DND-41 (cell line): ENCODE data around the gene DPF3.

ENCODE experiments used
- ATAC-seq: fragments of 200-7000 bp; cut with Tn5 transposase; 3 replicates; pipeline ENCODE4 v1.9.1; 2021; ENCODE audit warnings: low read depth; ENCODE audit not compliant: insufficient read depth
- DNase-seq: peaks from one replicate; pipeline ENCODE4 v3.0.0-alpha.2; 2020
- H2AFZ ChIP-seq: 2 replicates; pipeline ENCODE4 v1.6.0; 2012; ENCODE audit warnings: low read depth, low read length
- H3K27ac ChIP-seq: 2 replicates; pipeline ENCODE4 v1.5.1; 2012; ENCODE audit warnings: low read length, inconsistent platforms
- H3K27me3 ChIP-seq: fragments of 200-600 bp; sonication (generic); 2 replicates; pipeline ENCODE4 v1.6.0; 2012; ENCODE audit warnings: low read length, mild to moderate bottlenecking, inconsistent platforms; ENCODE audit not compliant: insufficient read depth, poor library complexity
- H3K36me3 ChIP-seq: 2 replicates; pipeline ENCODE4 v1.5.1; 2012; ENCODE audit warnings: low read length, inconsistent platforms; ENCODE audit not compliant: insufficient read depth
- H3K4me1 ChIP-seq: 2 replicates; pipeline ENCODE4 v1.5.1; 2012; ENCODE audit warnings: mild to moderate bottlenecking, low read length; ENCODE audit not compliant: insufficient read depth
- H3K4me2 ChIP-seq: 2 replicates; pipeline ENCODE4 v1.6.0; 2012; ENCODE audit warnings: mild to moderate bottlenecking, moderate library complexity, low read length, inconsistent platforms; ENCODE audit not compliant: insufficient read depth
- H3K4me3 ChIP-seq, 2 experiments: fragments of 200-600 bp in 1 of 2; shearing (Covaris generic) in 1 of 2; 2 replicates each; pipeline ENCODE4 v1.5.1; 2012 to 2016; ENCODE audit warnings: inconsistent platforms in 2 of 2, low read length in 2 of 2, mild to moderate bottlenecking in 2 of 2, low read depth in 1 of 2, moderate library complexity in 1 of 2
- H3K79me2 ChIP-seq: 2 replicates; pipeline ENCODE4 v1.6.0; 2012; ENCODE audit warnings: low read length, inconsistent platforms; ENCODE audit not compliant: insufficient read depth
- H3K9ac ChIP-seq: 2 replicates; pipeline ENCODE4 v1.6.0; 2012; ENCODE audit warnings: low read depth, mild to moderate bottlenecking, inconsistent platforms, low read length, moderate library complexity
- H3K9me3 ChIP-seq: 2 replicates; pipeline ENCODE4 v1.5.1; 2012; ENCODE audit warnings: low read length, moderate library complexity, mild to moderate bottlenecking, inconsistent platforms; ENCODE audit not compliant: insufficient read depth, severe bottlenecking
- H4K20me1 ChIP-seq: 2 replicates; pipeline ENCODE4 v1.6.0; 2012; ENCODE audit warnings: low read length; ENCODE audit not compliant: insufficient read depth
- CTCF ChIP-seq: IDR thresholded peaks from 2 replicates; pipeline ENCODE4 v1.5.1; 2012; ENCODE audit warnings: borderline replicate concordance, low read length, moderate library complexity, mild to moderate bottlenecking; ENCODE audit not compliant: poor library complexity, severe bottlenecking; ENCODE audit errors: extremely low read depth
- EZH2 ChIP-seq: IDR thresholded peaks from 3 replicates; pipeline ENCODE4 v1.6.1; 2012; ENCODE audit warnings: borderline replicate concordance, low read depth, mild to moderate bottlenecking, moderate library complexity, low read length, inconsistent platforms; ENCODE audit not compliant: severe bottlenecking

Gene DPF3

GRCh38 chr14:72739446-72740405 lies 154.2 kb downstream of the DPF3 start:
- no peaks in the 10 kb centered on the region for H3K9me3 ChIP-seq
- DNase-seq (no peak), ATAC-seq (no peak)
- TF ChIP-seq CTCF (no peak), EZH2 (no peak)
- H3K36me3 ChIP-seq = no peaks in the 10 kb centered on the region
- H3K4me3 ChIP-seq = no peak overlapping the region
- no peaks in the 10 kb centered on the region for H3K79me2 ChIP-seq
- H3K9ac ChIP-seq = no peak overlapping the region
- H3K27ac ChIP-seq = no peak overlapping the region
- H4K20me1 ChIP-seq = no peaks in the 10 kb centered on the region
- no peaks in the 10 kb centered on the region for H3K4me1 ChIP-seq
- H3K27me3 ChIP-seq = no peaks in the 10 kb centered on the region
- H2AFZ ChIP-seq = no peak overlapping the region
- H3K4me2 ChIP-seq = no peak overlapping the region

DNA sequence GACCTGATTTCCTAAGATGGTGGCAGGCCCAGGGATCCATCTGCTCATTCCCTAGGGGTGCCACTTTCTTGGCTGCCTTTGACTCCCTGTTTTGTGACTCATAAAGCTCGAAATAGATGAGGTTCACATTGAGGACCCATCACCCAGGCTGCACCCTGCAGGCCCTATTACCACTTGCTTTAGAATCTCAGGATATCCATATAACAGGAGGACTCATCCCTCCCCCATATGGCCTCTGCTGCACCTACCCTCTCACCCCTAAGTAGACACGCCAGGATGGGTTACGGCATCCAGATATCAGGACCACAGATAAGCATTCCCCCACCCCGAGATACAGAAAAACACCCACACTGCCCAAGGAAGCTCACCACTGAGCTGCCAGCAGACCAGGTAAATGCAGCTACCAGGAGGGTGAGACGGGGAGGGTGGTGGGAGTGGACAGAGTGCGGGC lies 155.7 kb downstream of the DPF3 start:
- Histone ChIP-seq H3K4me1 (no peaks in the 10 kb centered on the region), H3K4me3 (no peak overlapping the region), H4K20me1 (no peaks in the 10 kb centered on the region), H2AFZ (no peak overlapping the region), H3K79me2 (no peaks in the 10 kb centered on the region), H3K36me3 (no peaks in the 10 kb centered on the region), H3K9me3 (no peaks in the 10 kb centered on the region), H3K4me2 (no peak overlapping the region), H3K9ac (no peak overlapping the region), H3K27me3 (no peaks in the 10 kb centered on the region), H3K27ac (no peak overlapping the region)
- ATAC-seq (no peak), DNase-seq (no peak)
- TF ChIP-seq EZH2 (no peak), CTCF (no peak)

- H3K4me3 ChIP-seq = no peak overlapping the region
- DNase-seq (no peak), ATAC-seq (no peak)
- H4K20me1 ChIP-seq = no peaks in the 10 kb centered on the region
- no peak overlapping the region for H2AFZ ChIP-seq
- H3K9ac ChIP-seq = no peak overlapping the region
- H3K9me3 ChIP-seq = no peaks in the 10 kb centered on the region
- no peaks in the 10 kb centered on the region for H3K36me3 ChIP-seq
- no peaks in the 10 kb centered on the region for H3K27me3 ChIP-seq
- no peaks in the 10 kb centered on the region for H3K4me1 ChIP-seq
- H3K4me2 ChIP-seq = no peak overlapping the region
- no peaks in the 10 kb centered on the region for H3K79me2 ChIP-seq
- no peak for TF ChIP-seq CTCF
- TF ChIP-seq EZH2 = no peak
- H3K27ac ChIP-seq = no peak overlapping the region
These were observed 156.3 kb downstream of the DPF3 start for GRCh38 chr14:72737560-72737943.
